HepG2 (cell line): ENCODE data around the gene MTIF3. TPM values are rescaled to one million over a fixed set of nuclear protein-coding genes. Genes with fewer than 3 reads are reported as not detected.

ENCODE experiments used
- ATAC-seq: fragments of 200-7000 bp; cut with Tn5 transposase; 3 replicates; pipeline ENCODE4 v1.9.1; 2020; ENCODE audit warnings: mild to moderate bottlenecking, moderate library complexity
- BruUV-seq: library from RNA; stranded (reverse); fragments of 400-500 nt; replicated peaks from 2 replicates; lab custom pipeline; 2021; lab: Mats Ljungman, UMichigan
- CTCF ChIA-PET: fragments of 300-600 bp; formaldehyde crosslinking; extraction: SDS; loops from one replicate; lab custom pipeline; 2021; ENCODE audit warnings: low total read pairs, inconsistent platforms, low intra/inter-chr PET ratio; lab: Yijun Ruan, JAX
- POLR2A ChIA-PET: fragments of 350-600 bp; sonication (Branson Sonifier 250); formaldehyde crosslinking; loops from one replicate; lab custom pipeline; 2020; ENCODE audit warnings: antibody characterized with exemption, inconsistent platforms; lab: Yijun Ruan, JAX
- DNase-seq: peaks from one replicate; pipeline ENCODE4 v3.0.0-alpha.2; 2015; ENCODE audit warnings: low spot score
- FAIRE-seq: peaks from 3 replicates; lab custom pipeline; 2011; peaks lifted over from hg19 to GRCh38; lab: Jason Lieb, UNC
- H2AFZ ChIP-seq: one replicate; pipeline ENCODE4 v1.6.1; 2011; ENCODE audit warnings: low read length, inconsistent platforms
- H3K27ac ChIP-seq: fragments of 300-600 bp; 3 replicates; pipeline ENCODE4 v1.8.0; 2011; ENCODE audit warnings: mixed run types, mild to moderate bottlenecking, mixed read lengths, low read length, inconsistent platforms; ENCODE audit not compliant: insufficient read depth; ENCODE audit errors: extremely low read length
- H3K27me3 ChIP-seq, 2 experiments: fragments of 200-600 bp in 1 of 2; 2 replicates in 1 of 2; 3 replicates in 1 of 2; pipeline versions ENCODE4 v1.6.0 to v1.8.0; 2011; ENCODE audit warnings: low read length in 2 of 2, mild to moderate bottlenecking in 2 of 2, moderate library complexity in 2 of 2, inconsistent platforms in 1 of 2; ENCODE audit not compliant: insufficient read depth in 2 of 2, control insufficient read depth in 1 of 2
- H3K36me3 ChIP-seq, 2 experiments: fragments of 200-600 bp in 1 of 2; replicated peaks in 1 of 2; 2 replicates in 1 of 2; 3 replicates in 1 of 2; pipeline versions ENCODE4 v1.5.1 to v1.8.0; 2011; ENCODE audit warnings: low read length in 2 of 2, inconsistent platforms in 1 of 2; ENCODE audit not compliant: insufficient read depth in 2 of 2, control insufficient read depth in 1 of 2
- H3K4me1 ChIP-seq: 2 replicates; pipeline ENCODE4 v1.5.1; 2012; ENCODE audit warnings: low read length, inconsistent platforms; ENCODE audit not compliant: insufficient read depth
- H3K4me2 ChIP-seq: 2 replicates; pipeline ENCODE4 v1.6.0; 2011; ENCODE audit warnings: low read depth, low read length, inconsistent platforms
- H3K4me3 ChIP-seq, 3 experiments: fragments of 200-600 bp in 1 of 3; sonication (generic), shearing (Covaris generic) in 1 of 3; replicated peaks in 1 of 3; 2 replicates each; pipeline ENCODE4 v1.5.1; 2011 to 2016; ENCODE audit warnings: low read length in 3 of 3, inconsistent platforms in 2 of 3, low read depth in 2 of 3, mild to moderate bottlenecking in 2 of 3, control low read depth in 1 of 3, mixed read lengths in 1 of 3; ENCODE audit not compliant: insufficient read depth in 1 of 3
- H3K79me2 ChIP-seq: one replicate; pipeline ENCODE4 v1.6.1; 2011; ENCODE audit warnings: low read length, inconsistent platforms; ENCODE audit not compliant: insufficient read depth
- H3K9ac ChIP-seq: 2 replicates; pipeline ENCODE4 v1.6.0; 2011; ENCODE audit warnings: mild to moderate bottlenecking, low read depth, low read length, inconsistent platforms; ENCODE audit not compliant: insufficient read depth
- H3K9me3 ChIP-seq: 2 replicates; pipeline ENCODE4 v1.5.1; 2012; ENCODE audit warnings: mild to moderate bottlenecking, low read length
- H4K20me1 ChIP-seq: 2 replicates; pipeline ENCODE4 v1.6.0; 2011; ENCODE audit warnings: inconsistent platforms, mild to moderate bottlenecking, low read length, moderate library complexity; ENCODE audit not compliant: insufficient read depth
- CEBPG ChIP-seq: IDR thresholded peaks from 2 replicates; pipeline ENCODE4 v1.6.1; 2016
- CREB1 ChIP-seq, 2 experiments: fragments of 450-650 bp in 1 of 2; IDR thresholded peaks; 2 replicates each; pipeline ENCODE4 v1.6.1; 2016 to 2017; ENCODE audit warnings: control low read depth in 1 of 2, mild to moderate bottlenecking in 1 of 2, missing compliant biosample characterization in 1 of 2, missing genetic modification characterization in 1 of 2
- FLYWCH1 ChIP-seq: sonication (generic); formaldehyde crosslinking; IDR thresholded peaks from 2 replicates; pipeline ENCODE4 v1.8.1; 2023; ENCODE audit warnings: mild to moderate bottlenecking, missing genetic modification reagents
- FOSL2 ChIP-seq: sonication (generic); formaldehyde crosslinking; IDR thresholded peaks from 2 replicates; pipeline ENCODE4 v1.4.0; 2020; ENCODE audit warnings: missing genetic modification reagents
- FOXA3 ChIP-seq: IDR thresholded peaks from 2 replicates; pipeline ENCODE4 v1.6.1; 2016; ENCODE audit warnings: missing genetic modification reagents, missing compliant biosample characterization
- FOXK1 ChIP-seq: sonication (generic); formaldehyde crosslinking; IDR thresholded peaks from 2 replicates; pipeline ENCODE4 v1.4.0; 2020; ENCODE audit warnings: low read depth, missing genetic modification reagents, borderline replicate concordance
- GATAD2A ChIP-seq: IDR thresholded peaks from 2 replicates; pipeline ENCODE4 v1.6.1; 2016
- ISL2 ChIP-seq: sonication (generic); formaldehyde crosslinking; IDR thresholded peaks from 2 replicates; pipeline ENCODE4 v1.5.0; 2020; ENCODE audit warnings: missing genetic modification reagents
- NFE2L2 ChIP-seq: fragments of 150-350 bp; IDR thresholded peaks from 2 replicates; pipeline ENCODE4 v1.6.1; 2014; ENCODE audit warnings: low read length
- NR2F6 ChIP-seq, 2 experiments: IDR thresholded peaks; 2 replicates each; pipeline ENCODE4 v1.6.1; 2016; ENCODE audit warnings: antibody characterized with exemption in 1 of 2, mild to moderate bottlenecking in 1 of 2
- SOX6 ChIP-seq, 2 experiments: fragments of 450-650 bp in 1 of 2; sonication (generic) in 1 of 2; formaldehyde crosslinking in 1 of 2; IDR thresholded peaks; 2 replicates each; pipeline versions ENCODE4 v1.4.0 to v1.6.1; 2017 to 2020; ENCODE audit warnings: antibody characterized with exemption in 1 of 2, mild to moderate bottlenecking in 1 of 2, missing genetic modification reagents in 1 of 2
- ZNF572 ChIP-seq: sonication (generic); formaldehyde crosslinking; IDR thresholded peaks from 2 replicates; pipeline ENCODE4 v1.5.1; 2020; ENCODE audit warnings: mild to moderate bottlenecking, missing genetic modification reagents
- whole genome bisulfite sequencing: methylation state at CpG from one replicate; pipeline ENCODE4 v1.1.6; 2017; ENCODE audit warnings: low lambda C conversion rate; 5-methylcytosine and 5-hydroxymethylcytosine counted together
- in situ Hi-C: cut with HindIII; loops from 2 replicates; pipeline ENCODE4 v1.10.0; 2017; ENCODE audit warnings: low pct_unique_long_range_greater_than_20kb; ENCODE audit not compliant: extremely low pct_ligation_motif_present
- intact Hi-C: fragments of 100-400 bp; cut with micrococcal nuclease; formaldehyde crosslinking; loops from one replicate; pipeline ENCODE4 v1.10.0; 2022; ENCODE audit not compliant: unreplicated experiment
- polyA plus RNA-seq, 8 experiments: library from polyadenylated mRNA; depleted of rRNA in 3 of 8; stranded (reverse) in 7 of 8; unstranded in 1 of 8; fragments of >200 nt; fragmentation: Illumina TruSeq in 4 of 8; extraction: Trizol in 4 of 8; gene quantifications; 2 replicates each; pipeline versions ENCODE4 v1.2.1 to v1.2.3, GENCODE V29; 2011 to 2016; ENCODE audit warnings: low read depth in 4 of 8, missing spikeins in 1 of 8, mixed read lengths in 1 of 8; ENCODE audit not compliant: insufficient read depth in 1 of 8
- total RNA-seq, 5 experiments: library from RNA; depleted of rRNA; stranded (reverse); fragments of >200 nt; fragmentation: Illumina TruSeq; extraction: Trizol; gene quantifications; 2 replicates each; pipeline ENCODE4 v1.2.3, GENCODE V29; 2016; ENCODE audit warnings: low read depth in 1 of 5
- TF ChIP-seq, protein P1 (sequence below): IDR thresholded peaks from 2 replicates; pipeline ENCODE4 v1.6.1; 2012; ENCODE audit warnings: low read depth, low read length, improper control_type of control experiment
- TF ChIP-seq, protein P2 (sequence below): sonication (generic); formaldehyde crosslinking; IDR thresholded peaks from 2 replicates; pipeline ENCODE4 v1.9.0; 2021; ENCODE audit warnings: mild to moderate bottlenecking, missing genetic modification reagents
- TF ChIP-seq, protein P3 (sequence below): sonication (generic); formaldehyde crosslinking; IDR thresholded peaks from 2 replicates; pipeline ENCODE4 v1.4.0; 2020; ENCODE audit warnings: missing genetic modification reagents

The MTIF3 gene
- total and polyA plus RNA-seq, 2 of the 13 experiments (the other 11 are each of a cell fraction or from before 2014, with no cell fraction given) = 33.7 to 40.6 TPM

DNA sequence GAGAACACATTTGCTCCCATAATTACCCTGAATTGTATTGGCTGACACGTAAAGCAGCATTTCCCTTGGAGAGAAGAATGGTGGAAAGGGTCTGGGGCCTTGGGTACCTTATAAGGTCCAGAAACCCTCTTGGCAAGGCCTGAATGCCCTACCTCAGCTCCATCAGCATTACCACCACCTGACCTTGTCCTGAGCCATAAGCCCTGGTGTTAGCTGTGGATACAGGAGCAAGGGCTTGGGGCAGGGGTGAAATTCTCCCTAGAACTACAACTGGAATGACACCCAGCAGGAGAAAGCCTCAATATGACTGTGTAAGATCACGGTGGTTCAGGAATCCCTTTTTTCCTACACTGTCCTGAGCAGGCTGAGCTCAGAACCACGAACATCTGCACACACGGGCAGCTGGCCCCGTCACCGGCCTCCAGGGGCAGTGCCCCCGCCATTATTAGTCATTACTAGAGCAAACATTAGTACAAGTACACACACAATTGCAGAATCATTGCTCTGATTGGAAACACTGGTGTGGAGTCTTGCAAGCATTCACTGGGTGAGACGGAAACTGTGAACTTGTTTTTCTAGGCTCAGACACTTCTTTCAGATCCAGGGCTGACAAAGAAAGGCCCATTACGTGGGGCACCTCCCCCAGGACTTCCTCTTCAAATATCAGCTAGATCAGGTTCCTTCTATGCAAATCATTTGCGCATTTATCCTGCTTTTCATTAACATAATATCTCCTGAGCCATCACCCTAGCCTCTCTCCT lies 26.8 kb upstream of the MTIF3 start:
- no TSS peak for BruUV-seq
- 3% methylated on average over 10 of the region's 10 CpGs for WGBS
- H2AFZ ChIP-seq = no peak overlapping the region
- ChIA-PET CTCF (no interaction called here), POLR2A (interaction anchor here (0.7 kb wide), 1 partner anchor 27 kb away, joined by 3 read pairs; no protein-coding TSS in a partner anchor)
- H3K9me3 ChIP-seq = peaks cover 5% of the 10 kb centered on the region; the same call in 1 of the 2 replicates
- peak; percentile 96 for ATAC-seq
- FAIRE-seq = peak; percentile 66
- peaks cover 18% of the 10 kb centered on the region for H3K4me1 ChIP-seq
- DNase-seq = peak; percentile 76
- H3K27ac ChIP-seq = no peak overlapping the region
- in situ Hi-C loops (loop anchor here (25.0 kb wide), 1 partner anchor 510 kb away; the partner anchor contains the start of gene URAD), intact Hi-C loops (loop anchor here (5.0 kb wide), 1 partner anchor 505 kb away; no protein-coding TSS in a partner anchor)
- H4K20me1 ChIP-seq = no peaks in the 10 kb centered on the region
- no peaks in the 10 kb centered on the region for H3K79me2 ChIP-seq
- no peaks in the 10 kb centered on the region for H3K27me3 ChIP-seq
- peak overlapping the region in 1 of 3 experiments; percentile 11; a peak in 2 of 6 replicates for H3K4me3 ChIP-seq
- peak overlapping the region; percentile 51 for H3K4me2 ChIP-seq
- H3K36me3 ChIP-seq = no peaks in the 10 kb centered on the region
- H3K9ac ChIP-seq = no peak overlapping the region
- TF ChIP-seq NR2F6 (IDR thresholded peaks at IDR 0.05) (peak; percentile 30; the same call in 1 of the 2 replicates), NR2F6 (CRISPR knock-in tag; IDR thresholded peaks at IDR 0.05) (no peak), FOXA3 (CRISPR knock-in tag) (peak; percentile 71; the same call in 1 of the 2 replicates), ISL2 (CRISPR knock-in tag) (no peak), NFE2L2 (peak; percentile 4; the same call in 1 of the 2 replicates), FOXK1 (CRISPR knock-in tag) (no peak; the same call in 1 of the 2 replicates), FLYWCH1 (CRISPR knock-in tag) (no peak), FOSL2 (peak; percentile 95), SOX6 (IDR thresholded peaks at IDR 0.05) (no peak), SOX6 (CRISPR knock-in tag; IDR thresholded peaks at IDR 0.05) (peak; percentile 23; the same call in 1 of the 2 replicates), GATAD2A (CRISPR knock-in tag) (peak; percentile 64), CEBPG (CRISPR knock-in tag) (peak; percentile 28; the same call in 1 of the 2 replicates), ZNF572 (CRISPR knock-in tag) (no peak), CREB1 (IDR thresholded peaks at IDR 0.05) (no peak), CREB1 (CRISPR knock-in tag; IDR thresholded peaks at IDR 0.05) (peak; percentile 40; the same call in 1 of the 2 replicates)
- TF ChIP-seq, protein P1, sequence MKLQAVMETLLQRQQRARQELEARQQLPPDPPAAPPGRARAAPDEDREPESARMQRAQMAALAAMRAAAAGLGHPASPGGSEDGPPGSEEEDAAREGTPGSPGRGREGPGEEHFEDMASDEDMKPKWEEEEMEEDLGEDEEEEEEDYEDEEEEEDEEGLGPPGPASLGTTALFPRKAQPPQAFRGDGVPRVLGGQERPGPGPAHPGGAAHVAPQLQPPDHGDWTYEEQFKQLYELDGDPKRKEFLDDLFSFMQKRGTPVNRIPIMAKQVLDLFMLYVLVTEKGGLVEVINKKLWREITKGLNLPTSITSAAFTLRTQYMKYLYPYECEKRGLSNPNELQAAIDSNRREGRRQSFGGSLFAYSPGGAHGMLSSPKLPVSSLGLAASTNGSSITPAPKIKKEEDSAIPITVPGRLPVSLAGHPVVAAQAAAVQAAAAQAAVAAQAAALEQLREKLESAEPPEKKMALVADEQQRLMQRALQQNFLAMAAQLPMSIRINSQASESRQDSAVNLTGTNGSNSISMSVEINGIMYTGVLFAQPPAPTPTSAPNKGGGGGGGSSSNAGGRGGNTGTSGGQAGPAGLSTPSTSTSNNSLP = peak; percentile 75; the same call in 1 of the 2 replicates
- TF ChIP-seq, protein P2, sequence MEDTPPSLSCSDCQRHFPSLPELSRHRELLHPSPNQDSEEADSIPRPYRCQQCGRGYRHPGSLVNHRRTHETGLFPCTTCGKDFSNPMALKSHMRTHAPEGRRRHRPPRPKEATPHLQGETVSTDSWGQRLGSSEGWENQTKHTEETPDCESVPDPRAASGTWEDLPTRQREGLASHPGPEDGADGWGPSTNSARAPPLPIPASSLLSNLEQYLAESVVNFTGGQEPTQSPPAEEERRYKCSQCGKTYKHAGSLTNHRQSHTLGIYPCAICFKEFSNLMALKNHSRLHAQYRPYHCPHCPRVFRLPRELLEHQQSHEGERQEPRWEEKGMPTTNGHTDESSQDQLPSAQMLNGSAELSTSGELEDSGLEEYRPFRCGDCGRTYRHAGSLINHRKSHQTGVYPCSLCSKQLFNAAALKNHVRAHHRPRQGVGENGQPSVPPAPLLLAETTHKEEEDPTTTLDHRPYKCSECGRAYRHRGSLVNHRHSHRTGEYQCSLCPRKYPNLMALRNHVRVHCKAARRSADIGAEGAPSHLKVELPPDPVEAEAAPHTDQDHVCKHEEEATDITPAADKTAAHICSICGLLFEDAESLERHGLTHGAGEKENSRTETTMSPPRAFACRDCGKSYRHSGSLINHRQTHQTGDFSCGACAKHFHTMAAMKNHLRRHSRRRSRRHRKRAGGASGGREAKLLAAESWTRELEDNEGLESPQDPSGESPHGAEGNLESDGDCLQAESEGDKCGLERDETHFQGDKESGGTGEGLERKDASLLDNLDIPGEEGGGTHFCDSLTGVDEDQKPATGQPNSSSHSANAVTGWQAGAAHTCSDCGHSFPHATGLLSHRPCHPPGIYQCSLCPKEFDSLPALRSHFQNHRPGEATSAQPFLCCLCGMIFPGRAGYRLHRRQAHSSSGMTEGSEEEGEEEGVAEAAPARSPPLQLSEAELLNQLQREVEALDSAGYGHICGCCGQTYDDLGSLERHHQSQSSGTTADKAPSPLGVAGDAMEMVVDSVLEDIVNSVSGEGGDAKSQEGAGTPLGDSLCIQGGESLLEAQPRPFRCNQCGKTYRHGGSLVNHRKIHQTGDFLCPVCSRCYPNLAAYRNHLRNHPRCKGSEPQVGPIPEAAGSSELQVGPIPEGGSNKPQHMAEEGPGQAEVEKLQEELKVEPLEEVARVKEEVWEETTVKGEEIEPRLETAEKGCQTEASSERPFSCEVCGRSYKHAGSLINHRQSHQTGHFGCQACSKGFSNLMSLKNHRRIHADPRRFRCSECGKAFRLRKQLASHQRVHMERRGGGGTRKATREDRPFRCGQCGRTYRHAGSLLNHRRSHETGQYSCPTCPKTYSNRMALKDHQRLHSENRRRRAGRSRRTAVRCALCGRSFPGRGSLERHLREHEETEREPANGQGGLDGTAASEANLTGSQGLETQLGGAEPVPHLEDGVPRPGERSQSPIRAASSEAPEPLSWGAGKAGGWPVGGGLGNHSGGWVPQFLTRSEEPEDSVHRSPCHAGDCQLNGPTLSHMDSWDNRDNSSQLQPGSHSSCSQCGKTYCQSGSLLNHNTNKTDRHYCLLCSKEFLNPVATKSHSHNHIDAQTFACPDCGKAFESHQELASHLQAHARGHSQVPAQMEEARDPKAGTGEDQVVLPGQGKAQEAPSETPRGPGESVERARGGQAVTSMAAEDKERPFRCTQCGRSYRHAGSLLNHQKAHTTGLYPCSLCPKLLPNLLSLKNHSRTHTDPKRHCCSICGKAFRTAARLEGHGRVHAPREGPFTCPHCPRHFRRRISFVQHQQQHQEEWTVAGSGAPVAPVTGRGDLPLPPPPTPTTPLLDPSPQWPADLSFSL (CRISPR knock-in tag) = peak; percentile 54; the same call in 1 of the 2 replicates
- TF ChIP-seq, protein P3, sequence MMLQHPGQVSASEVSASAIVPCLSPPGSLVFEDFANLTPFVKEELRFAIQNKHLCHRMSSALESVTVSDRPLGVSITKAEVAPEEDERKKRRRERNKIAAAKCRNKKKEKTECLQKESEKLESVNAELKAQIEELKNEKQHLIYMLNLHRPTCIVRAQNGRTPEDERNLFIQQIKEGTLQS (CRISPR knock-in tag) = peak; percentile 41; the same call in 1 of the 2 replicates
